Muscle of leg (tissue), 9 donors: Measurements from ENCODE around the gene SAMD9. TPM values are rescaled to one million over a fixed set of nuclear protein-coding genes. Genes with fewer than 3 reads are reported as not detected.

Experiments
- polyA plus RNA-seq, 8 donors: library from polyadenylated mRNA; unstranded; fragments of 120-200 nt; gene quantifications; one replicate each; pipeline versions ENCODE4 v1.2.1 to v1.2.3, GENCODE V29; 2013; ENCODE audit warnings: inconsistent platforms in 1 of 8, low replicate concordance in 1 of 8; ENCODE audit not compliant: insufficient read length in 8 of 8, insufficient read depth in 1 of 8
- total RNA-seq: library from RNA; stranded (reverse); fragments of 120-200 nt; gene quantifications from one replicate; pipeline ENCODE4 v1.2.4, GENCODE V29; 2013

Gene SAMD9
- total and polyA plus RNA-seq, 9 donors, result 1.9 to 6.1 (median 3.2) TPM

Other genes with a start within 250 kb of the SAMD9 start
- gene SAMD9L, start 30.4 kb upstream of the SAMD9 start, total RNA-seq, result 11.8 TPM
- gene SAMD9L, start 30.4 kb upstream of the SAMD9 start, polyA plus RNA-seq, result 1 to 10 TPM; 4.8 to 8.3 (median 5.4) TPM
- 0.04 TPM for gene HEPACAM2, start 108.5 kb upstream of the SAMD9 start, total RNA-seq
- 1 to 10 TPM in 1 of 8 donors, under 1 TPM in 3, not detected in 4; 0.07 to 2.4 (median 0.40) TPM for gene HEPACAM2, start 108.5 kb upstream of the SAMD9 start, polyA plus RNA-seq
- gene VPS50, start 114.4 kb upstream of the SAMD9 start, total RNA-seq, result 25.5 TPM
- gene VPS50, start 114.4 kb upstream of the SAMD9 start, polyA plus RNA-seq, result 10 to 100 TPM; 12.7 to 20.7 (median 17.1) TPM